Eye (tissue), 1 donor: ENCODE data around the gene PLXNA1.

Experiments
- DNase-seq: peaks from one replicate; pipeline ENCODE4 v3.0.0-alpha.2; 2015

PLXNA1 gene

DNA sequence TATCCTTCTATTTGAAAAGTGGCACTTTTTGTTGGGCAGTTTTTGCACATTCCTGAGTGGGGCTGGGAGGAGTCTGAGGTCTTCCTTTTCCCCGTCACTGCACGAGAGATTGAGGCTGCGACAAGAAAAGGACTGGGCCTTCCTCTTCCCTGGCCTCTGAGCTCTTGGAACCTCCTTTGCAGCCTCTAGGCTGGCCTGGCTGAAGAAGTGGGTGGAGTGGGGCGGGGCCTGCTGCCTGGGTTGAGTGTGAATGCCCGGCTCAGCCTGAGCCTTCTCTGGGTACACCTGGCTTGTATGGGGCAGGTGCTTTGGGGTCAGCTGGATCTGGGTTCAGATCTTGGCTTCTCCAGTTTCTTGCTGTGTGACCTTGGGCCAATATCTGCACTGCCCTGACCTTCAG, 43.1 kb downstream of the PLXNA1 start:
- no peak for DNase-seq

DNA sequence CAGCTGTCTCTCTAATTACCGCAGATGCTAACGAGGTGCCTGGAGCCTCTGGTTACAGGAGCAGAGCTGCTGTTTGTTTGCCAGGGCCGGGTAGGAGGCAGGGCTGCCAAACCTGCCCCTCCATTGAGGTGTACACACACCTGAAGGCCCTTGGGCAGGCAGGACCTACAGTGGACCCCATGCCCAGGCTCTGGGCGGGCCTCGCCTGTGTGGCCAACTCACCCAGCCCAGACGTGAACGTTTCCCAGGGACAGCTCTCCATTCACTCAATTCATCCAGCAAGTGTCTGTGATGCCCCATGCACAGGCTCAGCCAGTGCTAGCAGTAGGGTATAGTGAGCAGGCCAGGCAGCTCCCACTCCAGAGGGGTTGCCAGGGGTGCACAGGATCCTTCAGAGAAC, 43.7 kb downstream of the PLXNA1 start:
- no peak for DNase-seq

DNA sequence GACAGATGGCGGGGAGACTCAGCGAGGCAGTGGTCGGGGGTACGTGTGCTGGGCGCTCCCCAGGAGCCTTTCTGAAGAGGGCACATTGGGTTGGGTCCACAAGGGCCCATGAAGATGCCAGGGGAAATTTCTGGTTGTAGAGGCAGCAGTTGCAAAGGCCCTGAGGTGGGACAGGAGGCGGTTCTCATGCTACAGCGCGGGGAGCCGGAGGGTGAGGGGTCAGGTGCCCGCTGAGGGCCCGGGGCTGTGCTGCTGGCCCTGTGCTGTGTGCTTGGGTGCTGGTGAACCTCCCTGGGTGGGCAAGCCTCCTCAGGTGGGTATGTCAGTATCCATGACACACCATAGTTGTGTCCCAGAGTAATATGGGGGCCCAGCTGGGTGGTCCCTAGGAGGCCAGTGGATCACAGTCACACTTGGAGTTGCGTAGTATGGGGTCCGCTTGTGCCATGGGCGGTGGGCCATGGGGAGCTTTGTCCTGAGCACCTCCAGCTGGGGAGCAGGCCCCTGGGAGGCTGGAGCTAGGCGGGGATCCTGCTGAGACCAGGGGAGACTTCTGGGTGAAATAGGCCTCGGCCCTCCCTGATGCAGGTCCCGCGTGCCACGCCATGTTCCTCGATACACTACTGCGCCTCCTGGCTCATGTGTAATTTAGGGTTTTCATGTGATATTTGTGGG, 44.3 kb downstream of the PLXNA1 start:
- no peak for DNase-seq

DNA sequence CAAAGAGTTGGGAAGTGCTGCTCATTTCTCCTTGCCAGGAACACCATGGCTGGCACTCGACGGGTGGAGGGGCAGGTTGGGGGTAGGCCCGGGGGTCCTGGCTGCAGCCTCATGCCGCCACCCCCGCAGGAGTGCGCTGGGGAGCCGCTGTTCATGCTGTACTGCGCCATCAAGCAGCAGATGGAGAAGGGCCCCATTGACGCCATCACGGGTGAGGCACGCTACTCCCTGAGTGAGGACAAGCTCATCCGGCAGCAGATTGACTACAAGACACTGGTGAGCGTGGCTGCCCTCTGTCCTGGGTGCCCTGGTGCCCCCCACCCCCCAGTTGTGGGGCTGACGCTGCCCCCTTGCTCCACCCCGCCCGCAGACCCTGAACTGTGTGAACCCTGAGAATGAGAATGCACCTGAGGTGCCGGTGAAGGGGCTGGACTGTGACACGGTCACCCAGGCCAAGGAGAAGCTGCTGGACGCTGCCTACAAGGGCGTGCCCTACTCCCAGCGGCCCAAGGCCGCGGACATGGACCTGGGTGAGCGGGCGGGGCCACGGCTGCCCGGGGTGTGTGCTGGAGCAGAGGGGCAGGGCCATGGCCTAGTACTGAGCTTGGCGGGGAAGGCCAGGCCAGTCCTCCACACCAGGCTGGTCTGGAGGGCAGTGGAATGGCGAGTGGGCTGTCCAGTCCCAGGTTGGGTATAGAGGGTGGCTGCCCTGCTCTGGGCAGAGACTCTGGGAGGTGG, 45.1 kb downstream of the PLXNA1 start:
- DNase-seq = no peak

DNA sequence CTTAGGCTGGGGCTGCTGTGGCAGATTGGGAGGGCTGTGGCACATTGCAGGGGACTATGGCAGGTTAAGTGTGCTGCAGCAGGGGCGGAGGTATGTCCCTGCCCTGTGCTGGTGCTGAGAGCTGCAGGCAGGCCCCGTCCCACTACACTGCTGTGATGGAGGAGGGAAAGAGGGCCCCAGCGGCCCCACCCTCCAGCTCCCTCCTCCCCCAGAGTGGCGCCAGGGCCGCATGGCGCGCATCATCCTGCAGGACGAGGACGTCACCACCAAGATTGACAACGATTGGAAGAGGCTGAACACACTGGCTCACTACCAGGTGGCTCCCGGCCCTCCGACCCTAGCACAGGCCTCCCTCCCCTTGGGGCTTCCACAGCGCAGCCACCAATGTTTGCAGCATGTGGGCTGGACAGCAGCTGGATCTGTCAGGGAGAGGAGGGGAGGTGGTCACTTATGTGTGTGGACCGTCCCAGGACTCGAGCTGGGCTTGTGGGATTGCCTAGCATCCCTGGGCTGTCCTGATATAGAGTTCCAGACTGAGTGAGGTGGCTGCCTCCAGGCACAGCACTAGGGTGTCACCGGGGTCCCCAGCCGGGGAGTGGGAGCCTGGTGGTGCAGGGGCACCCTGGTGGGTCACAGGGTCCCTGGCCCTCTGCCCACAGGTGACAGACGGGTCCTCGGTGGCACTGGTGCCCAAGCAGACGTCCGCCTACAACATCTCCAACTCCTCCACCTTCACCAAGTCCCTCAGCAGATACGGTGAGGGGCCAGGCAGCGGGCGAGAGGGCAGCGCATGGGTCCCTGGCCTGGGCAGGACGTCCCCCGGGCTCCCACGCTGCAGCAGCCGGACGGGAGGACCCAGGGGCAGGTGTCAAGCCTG, 46.1 kb downstream of the PLXNA1 start:
- no peak for DNase-seq

DNA sequence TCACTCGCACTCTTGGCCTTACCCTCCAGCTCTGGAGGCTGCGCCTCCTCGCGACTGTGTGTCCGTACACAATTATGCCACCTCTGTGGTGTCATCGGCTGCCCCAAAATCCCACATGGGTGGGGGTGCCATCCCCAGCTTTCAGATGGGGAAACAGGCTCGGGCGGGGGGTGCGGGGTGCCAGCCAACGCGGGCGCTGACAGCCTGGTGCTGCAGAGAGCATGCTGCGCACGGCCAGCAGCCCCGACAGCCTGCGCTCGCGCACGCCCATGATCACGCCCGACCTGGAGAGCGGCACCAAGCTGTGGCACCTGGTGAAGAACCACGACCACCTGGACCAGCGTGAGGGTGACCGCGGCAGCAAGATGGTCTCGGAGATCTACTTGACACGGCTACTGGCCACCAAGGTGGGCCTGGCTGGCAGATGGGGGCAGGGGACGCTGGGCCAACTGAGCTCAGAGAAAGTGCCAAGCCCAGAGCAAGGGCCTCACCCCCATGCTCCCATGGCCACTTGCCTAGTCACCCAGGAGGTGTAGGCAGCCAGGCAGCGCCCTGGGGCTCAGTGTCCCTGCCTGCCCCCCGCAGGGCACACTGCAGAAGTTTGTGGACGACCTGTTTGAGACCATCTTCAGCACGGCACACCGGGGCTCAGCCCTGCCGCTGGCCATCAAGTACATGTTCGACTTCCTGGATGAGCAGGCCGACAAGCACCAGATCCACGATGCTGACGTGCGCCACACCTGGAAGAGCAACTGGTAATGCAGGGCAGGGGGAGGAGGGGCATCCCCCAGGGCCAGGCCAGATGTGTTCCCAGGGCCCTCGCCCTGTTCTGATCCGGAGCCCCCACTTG, 47.0 kb downstream of the PLXNA1 start:
- DNase-seq = no peak

DNA sequence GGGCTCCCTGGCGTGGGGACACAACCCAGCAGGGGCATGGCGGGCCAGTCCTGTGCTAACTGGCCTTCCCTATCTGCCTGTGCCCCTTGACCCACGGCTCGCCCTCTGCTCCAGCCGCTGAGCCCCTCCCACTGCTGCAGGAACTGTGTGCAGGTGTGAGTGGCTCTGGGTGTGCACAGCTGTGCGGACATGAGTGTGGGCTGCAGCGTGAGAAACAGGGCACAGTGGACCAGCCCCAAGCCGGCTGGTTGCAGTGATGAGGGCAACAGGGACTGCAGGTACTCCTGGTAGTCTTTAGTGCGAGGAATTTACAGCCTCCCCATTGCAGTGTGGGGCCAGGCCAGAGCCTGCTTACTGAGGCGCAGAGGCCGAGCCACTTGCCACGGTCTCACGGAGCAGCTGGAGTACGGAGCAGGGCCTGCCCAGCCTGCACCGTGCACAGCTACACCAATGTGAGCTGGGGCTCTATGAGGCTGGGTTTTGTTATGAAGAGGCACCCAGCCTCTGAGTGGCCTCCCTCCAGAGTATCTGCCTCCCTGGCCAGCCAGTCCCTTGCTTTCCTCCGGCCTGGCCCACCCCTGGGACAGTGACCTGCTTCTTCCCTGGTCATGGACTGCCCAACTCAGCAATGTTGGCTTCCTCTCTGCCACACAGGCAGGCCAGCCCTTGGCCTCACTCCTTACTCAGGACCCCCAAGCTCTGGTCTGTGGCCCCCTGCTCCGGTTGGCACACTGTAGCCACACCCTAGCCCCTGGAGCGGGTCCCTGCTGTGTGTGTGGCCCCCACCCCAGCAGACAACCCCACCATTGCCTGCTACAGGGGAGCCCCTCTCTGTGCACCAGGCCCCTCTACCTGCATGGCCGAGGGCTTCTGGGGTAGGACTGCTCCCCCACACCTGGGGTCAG, 47.8 kb downstream of the PLXNA1 start:
- DNase-seq = no peak

DNA sequence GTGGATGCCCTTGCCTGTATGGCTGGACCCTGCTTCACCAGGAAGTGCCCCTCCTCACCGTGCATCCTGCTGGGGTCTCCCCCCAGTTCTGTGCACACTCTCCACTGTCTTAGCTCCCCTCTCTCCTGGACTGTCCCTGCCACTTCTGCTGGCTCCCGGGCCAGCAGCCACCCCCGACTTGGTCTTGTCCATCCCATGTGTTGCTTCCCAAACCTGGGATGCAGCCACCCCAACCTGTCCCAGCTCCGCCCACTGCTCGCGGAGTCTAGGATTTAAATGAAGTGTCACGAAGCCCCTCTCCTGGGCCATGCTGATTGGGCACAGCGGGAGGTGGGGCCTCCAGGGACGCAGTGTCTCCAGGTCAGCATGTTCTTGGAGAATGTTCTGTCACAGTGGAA, 48.5 kb downstream of the PLXNA1 start:
- no peak for DNase-seq

DNA sequence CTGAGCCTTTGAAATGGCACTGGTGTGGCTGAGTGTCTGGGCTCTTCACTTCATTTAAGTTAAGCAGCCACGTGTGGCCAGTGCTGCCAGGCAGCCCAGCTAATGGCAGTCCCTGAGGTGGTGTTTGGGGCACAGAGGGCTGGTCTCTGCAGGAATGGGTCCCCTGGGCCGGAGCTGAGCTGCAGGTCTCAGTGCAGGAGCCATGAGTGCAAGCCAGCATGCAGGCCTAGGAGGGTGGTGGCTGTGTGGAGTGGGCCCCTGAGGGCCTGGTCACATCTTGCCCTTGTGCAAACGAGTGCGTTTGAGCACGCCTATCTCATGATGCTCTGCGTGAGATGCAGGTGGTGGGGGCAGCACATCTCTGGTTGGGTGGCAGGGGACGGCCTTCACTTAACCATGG, 48.9 kb downstream of the PLXNA1 start:
- DNase-seq = no peak

DNA sequence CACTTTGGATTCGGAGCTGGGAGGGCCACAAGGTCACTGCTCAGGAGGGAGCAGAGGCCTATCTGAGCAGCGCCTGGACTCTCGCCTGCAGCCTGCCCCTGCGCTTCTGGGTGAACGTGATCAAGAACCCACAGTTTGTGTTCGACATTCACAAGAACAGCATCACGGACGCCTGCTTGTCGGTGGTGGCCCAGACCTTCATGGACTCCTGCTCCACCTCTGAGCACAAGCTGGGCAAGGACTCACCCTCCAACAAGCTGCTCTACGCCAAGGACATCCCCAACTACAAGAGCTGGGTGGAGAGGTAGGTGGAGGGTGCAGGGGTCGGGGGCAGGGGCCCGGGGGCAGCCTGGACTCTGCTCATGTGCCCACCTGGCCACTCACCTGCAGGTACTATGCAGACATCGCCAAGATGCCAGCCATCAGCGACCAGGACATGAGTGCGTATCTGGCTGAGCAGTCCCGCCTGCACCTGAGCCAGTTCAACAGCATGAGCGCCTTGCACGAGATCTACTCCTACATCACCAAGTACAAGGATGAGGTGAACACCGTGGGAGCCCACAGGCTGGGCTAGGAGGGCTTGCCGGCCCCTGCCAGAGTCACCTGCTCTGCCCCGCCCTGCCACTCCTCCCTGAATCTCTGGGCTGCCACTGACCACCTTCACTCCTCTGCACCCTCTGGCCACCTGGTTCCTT, 49.5 kb downstream of the PLXNA1 start:
- DNase-seq = no peak
